Prostate gland (tissue), 2 donors: ENCODE results near the gene IGF1R.

Experiments used
- CTCF ChIP-seq, 4 experiments: fragments of 200-600 bp in 2 of 4; fragments of 450-650 bp in 2 of 4; sonication (generic) in 2 of 4; IDR thresholded peaks; 1 replicate in 3 of 4; 2 replicates in 1 of 4; pipeline ENCODE4 v1.5.1; 2016 to 2019; ENCODE audit warnings: antibody characterized with exemption in 4 of 4, mild to moderate bottlenecking in 2 of 4, moderate library complexity in 2 of 4
- POLR2A ChIP-seq: fragments of 450-650 bp; IDR thresholded peaks from one replicate; pipeline ENCODE4 v1.6.1; 2016; ENCODE audit warnings: antibody characterized with exemption, mild to moderate bottlenecking

- TF ChIP-seq CTCF (IDR thresholded peaks at IDR 0.05) (no peak), POLR2A (no peak)
These were observed 67.1 kb downstream of the IGF1R start for GRCh38 chr15:98715401-98715800.
